HepG2 (cell line): ENCODE measurements around the gene RCOR1. TPM values are rescaled to one million over a fixed set of nuclear protein-coding genes. Genes with fewer than 3 reads are reported as not detected.

Experiments
- AGO2 ChIP-seq: fragments of 200-400 bp; formaldehyde crosslinking; optimal IDR thresholded peaks from 2 replicates; pipeline ENCODE3; 2017; ENCODE audit warnings: mild to moderate bottlenecking, low read depth, low read length, moderate library complexity
- ARNTL ChIP-seq: sonication (generic); formaldehyde crosslinking; IDR thresholded peaks from 2 replicates; pipeline ENCODE4 v1.4.0; 2020; ENCODE audit warnings: mild to moderate bottlenecking, missing genetic modification reagents
- ATF1 ChIP-seq: IDR thresholded peaks from 2 replicates; pipeline ENCODE4 v1.6.1; 2016; ENCODE audit warnings: mild to moderate bottlenecking, control low read depth
- BHLHE40 ChIP-seq: IDR thresholded peaks from 2 replicates; pipeline ENCODE4 v1.6.1; 2011; ENCODE audit warnings: low read length, improper control_type of control experiment
- CBX2 ChIP-seq, 2 experiments: fragments of 200-600 bp in 1 of 2; sonication (generic); formaldehyde crosslinking in 1 of 2; IDR thresholded peaks; 2 replicates each; pipeline versions ENCODE4 v1.7.0 to v1.8.1; 2018 to 2022; ENCODE audit warnings: low read depth in 2 of 2, low read length in 1 of 2, mild to moderate bottlenecking in 1 of 2, missing genetic modification reagents in 1 of 2
- DMAP1 ChIP-seq: IDR thresholded peaks from 2 replicates; pipeline ENCODE4 v1.6.1; 2016
- DPF2 ChIP-seq: sonication (generic); formaldehyde crosslinking; IDR thresholded peaks from 2 replicates; pipeline ENCODE4 v1.4.0; 2020; ENCODE audit warnings: mild to moderate bottlenecking, low read depth, missing genetic modification reagents, borderline replicate concordance
- ELK4 ChIP-seq: sonication (generic); formaldehyde crosslinking; IDR thresholded peaks from 2 replicates; pipeline ENCODE4 v1.9.0; 2021; ENCODE audit warnings: missing genetic modification reagents, borderline replicate concordance
- FLYWCH1 ChIP-seq: sonication (generic); formaldehyde crosslinking; IDR thresholded peaks from 2 replicates; pipeline ENCODE4 v1.8.1; 2023; ENCODE audit warnings: mild to moderate bottlenecking, missing genetic modification reagents
- FOXC1 ChIP-seq: sonication (generic); formaldehyde crosslinking; IDR thresholded peaks from 2 replicates; pipeline ENCODE4 v1.8.0; 2022; ENCODE audit warnings: mild to moderate bottlenecking, missing genetic modification reagents, borderline replicate concordance
- FOXK1 ChIP-seq: sonication (generic); formaldehyde crosslinking; IDR thresholded peaks from 2 replicates; pipeline ENCODE4 v1.4.0; 2020; ENCODE audit warnings: low read depth, missing genetic modification reagents, borderline replicate concordance
- GFI1 ChIP-seq: sonication (generic); formaldehyde crosslinking; IDR thresholded peaks from 2 replicates; pipeline ENCODE4 v1.5.0; 2020; ENCODE audit warnings: missing genetic modification reagents, mild to moderate bottlenecking, borderline replicate concordance
- NFE2 ChIP-seq: sonication (generic); formaldehyde crosslinking; IDR thresholded peaks from 2 replicates; pipeline ENCODE4 v1.4.0; 2020; ENCODE audit warnings: missing genetic modification reagents
- PHB2 ChIP-seq: fragments of 450-650 bp; IDR thresholded peaks from 2 replicates; pipeline ENCODE4 v1.6.1; 2018; ENCODE audit not compliant: partially characterized antibody
- PPARG ChIP-seq: conservative IDR thresholded peaks from 2 replicates; pipeline ENCODE4 v1.6.1; 2016; ENCODE audit warnings: missing biosample characterization, missing genetic modification reagents
- RBFOX2 ChIP-seq: fragments of 200-400 bp; formaldehyde crosslinking; IDR thresholded peaks from 2 replicates; pipeline ENCODE4 v1.6.1; 2017; ENCODE audit warnings: low read depth, mild to moderate bottlenecking, low read length
- RELA ChIP-seq: sonication (generic); formaldehyde crosslinking; IDR thresholded peaks from 2 replicates; pipeline ENCODE4 v1.4.0; 2020; ENCODE audit warnings: missing genetic modification reagents
- ZBTB20 ChIP-seq: sonication (generic); formaldehyde crosslinking; IDR thresholded peaks from 2 replicates; pipeline ENCODE4 v1.8.1; 2023; ENCODE audit warnings: missing genetic modification reagents, low read depth, mild to moderate bottlenecking, borderline replicate concordance
- ZFP1 ChIP-seq: IDR thresholded peaks from 2 replicates; pipeline ENCODE4 v1.6.1; 2016
- ZMAT3 ChIP-seq: sonication (generic); formaldehyde crosslinking; conservative IDR thresholded peaks from 2 replicates; pipeline ENCODE4 v1.7.0; 2021; ENCODE audit warnings: missing genetic modification reagents
- ZNF230 ChIP-seq: sonication (generic); formaldehyde crosslinking; IDR thresholded peaks from 2 replicates; pipeline ENCODE4 v1.4.0; 2020; ENCODE audit warnings: mild to moderate bottlenecking, missing genetic modification reagents
- ZNF234 ChIP-seq: sonication (generic); formaldehyde crosslinking; conservative IDR thresholded peaks from 2 replicates; pipeline ENCODE4 v1.5.1; 2020; ENCODE audit warnings: mild to moderate bottlenecking, missing genetic modification reagents
- ZNF276 ChIP-seq: sonication (generic); formaldehyde crosslinking; IDR thresholded peaks from 2 replicates; pipeline ENCODE4 v1.4.0; 2020; ENCODE audit warnings: mild to moderate bottlenecking, low read depth, missing genetic modification reagents
- ZNF280B ChIP-seq: sonication (generic); formaldehyde crosslinking; IDR thresholded peaks from 2 replicates; pipeline ENCODE4 v1.5.0; 2020; ENCODE audit warnings: missing genetic modification reagents, mild to moderate bottlenecking, borderline replicate concordance
- ZNF292 ChIP-seq: sonication (generic); formaldehyde crosslinking; IDR thresholded peaks from 2 replicates; pipeline ENCODE4 v1.8.1; 2022; ENCODE audit warnings: mild to moderate bottlenecking, low read depth, missing genetic modification reagents, borderline replicate concordance
- ZNF678 ChIP-seq: sonication (generic); formaldehyde crosslinking; IDR thresholded peaks from 2 replicates; pipeline ENCODE4 v1.4.0; 2020; ENCODE audit warnings: mild to moderate bottlenecking, missing genetic modification reagents
- ZNF839 ChIP-seq: sonication (generic); formaldehyde crosslinking; IDR thresholded peaks from 2 replicates; pipeline ENCODE4 v1.4.0; 2020; ENCODE audit warnings: missing genetic modification reagents, mild to moderate bottlenecking, borderline replicate concordance
- polyA plus RNA-seq, 8 experiments: library from polyadenylated mRNA; depleted of rRNA in 3 of 8; stranded (reverse) in 7 of 8; unstranded in 1 of 8; fragments of >200 nt; fragmentation: Illumina TruSeq in 4 of 8; extraction: Trizol in 4 of 8; gene quantifications; 2 replicates each; pipeline versions ENCODE4 v1.2.1 to v1.2.3, GENCODE V29; 2011 to 2016; ENCODE audit warnings: low read depth in 4 of 8, missing spikeins in 1 of 8, mixed read lengths in 1 of 8; ENCODE audit not compliant: insufficient read depth in 1 of 8
- total RNA-seq, 5 experiments: library from RNA; depleted of rRNA; stranded (reverse); fragments of >200 nt; fragmentation: Illumina TruSeq; extraction: Trizol; gene quantifications; 2 replicates each; pipeline ENCODE4 v1.2.3, GENCODE V29; 2016; ENCODE audit warnings: low read depth in 1 of 5

The RCOR1 gene
- total and polyA plus RNA-seq, 2 of the 13 experiments (the other 11 are each of a cell fraction or from before 2014, with no cell fraction given): 10.2 to 11.1 TPM

- TF ChIP-seq ELK4 (no peak), PHB2 (no peak), ZNF292 (CRISPR knock-in tag) (no peak), ZNF839 (no peak), CBX2 (IDR thresholded peaks at IDR 0.05; ENCODE audit: low read depth, low read length) (no peak), CBX2 (CRISPR knock-in tag; IDR thresholded peaks at IDR 0.05; ENCODE audit: low read depth) (no peak), ZNF234 (no peak), BHLHE40 (no peak), AGO2 (peak; percentile 64), ZNF276 (CRISPR knock-in tag) (no peak), RELA (CRISPR knock-in tag) (no peak), FOXC1 (CRISPR knock-in tag) (no peak), DPF2 (CRISPR knock-in tag) (no peak), FLYWCH1 (no peak), FOXK1 (no peak), ZNF230 (0 out of 2 replicates have a peak, but pooled peaks have one; percentile 25), DMAP1 (peak; percentile 55; the same call in 1 of the 2 replicates), ZMAT3 (CRISPR knock-in tag) (peak; percentile 80; the same call in 1 of the 2 replicates), ATF1 (CRISPR knock-in tag) (peak; percentile 32; the same call in 1 of the 2 replicates), GFI1 (CRISPR knock-in tag) (peak; percentile 57; the same call in 1 of the 2 replicates), ARNTL (no peak), PPARG (CRISPR knock-in tag) (no peak), ZBTB20 (CRISPR knock-in tag) (no peak), ZNF678 (CRISPR knock-in tag) (no peak), ZNF280B (CRISPR knock-in tag) (no peak), NFE2 (CRISPR knock-in tag) (no peak), ZFP1 (CRISPR knock-in tag) (no peak), RBFOX2 (peak; percentile 79)
Observed at GRCh38 chr14:102591944-102592762, at the start of gene RCOR1 (continued).
